ENCODE measurements around the gene TPRX1. TPM values are rescaled to one million over a fixed set of nuclear protein-coding genes. Genes with fewer than 3 reads are reported as not detected.
"Not testable (repeated sequence)": the region's sequence is repeated elsewhere in the genome, so short reads cannot be mapped to it uniquely, and the experiment has no call there.

The TPRX1 gene, protein sequence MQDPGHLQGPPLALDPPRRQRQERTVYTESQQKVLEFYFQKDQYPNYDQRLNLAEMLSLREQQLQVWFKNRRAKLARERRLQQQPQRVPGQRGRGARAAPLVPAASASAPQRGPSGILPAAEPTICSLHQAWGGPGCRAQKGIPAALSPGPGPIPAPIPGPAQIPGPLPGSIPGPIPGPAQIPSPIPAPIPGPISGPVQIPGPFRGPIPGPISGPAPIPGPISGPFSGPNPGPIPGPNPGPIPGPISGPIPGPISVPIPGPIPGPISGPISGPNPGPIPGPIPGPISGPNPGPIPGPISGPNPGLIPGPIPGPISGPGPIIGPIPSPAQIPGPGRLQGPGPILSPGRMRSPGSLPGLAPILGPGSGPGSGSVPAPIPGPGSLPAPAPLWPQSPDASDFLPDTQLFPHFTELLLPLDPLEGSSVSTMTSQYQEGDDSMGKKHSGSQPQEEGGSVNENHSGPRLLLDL
- total RNA-seq (2013), result not detected
- polyA plus RNA-seq (not detected), polyA minus RNA-seq (0.14 TPM in 1 of 2 replicates, not detected in the other), total RNA-seq (0 to 0.35 (median 0) reads per million in 11 experiments)

DNA sequence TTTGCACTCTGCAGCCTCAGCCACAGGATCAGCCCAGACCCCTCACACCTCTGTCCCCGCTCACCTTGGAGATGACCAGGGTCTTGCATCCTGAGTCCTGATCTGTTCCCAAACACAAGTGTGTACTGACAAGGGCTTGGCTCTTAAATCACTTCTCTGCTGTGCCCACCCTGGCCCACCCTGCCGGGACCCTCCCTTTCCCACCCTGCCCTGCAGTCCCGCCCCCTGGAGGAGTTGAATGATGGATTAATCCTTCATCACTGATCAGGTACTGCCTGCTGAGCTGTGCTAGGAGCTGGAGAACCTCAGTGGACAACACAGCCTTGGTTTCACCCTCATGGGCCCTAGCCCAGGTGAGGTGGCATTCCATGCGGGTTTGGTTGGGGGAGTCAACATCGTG lies at the start of gene TPRX1:
Gene TPRX1 (minus strand): TSS at position 101 of the 400 bp plus-strand sequence. CDS start 12 bp downstream, at position 89.
- H3K27me3 Mint-ChIP-seq (ENCODE audit: low read depth in 3 of 3); H3K4me3 ChIP-seq (replicated peaks in 1 of 3; ENCODE audit: low read depth in 2 of 3, low read length in 3 of 3); H3K4me2 ChIP-seq (replicated peaks; ENCODE audit: extremely low read depth, low read length, poor library complexity, severe bottlenecking); H3K4me1 Mint-ChIP-seq; DNase-seq; H3K4me3 Mint-ChIP-seq; intact Hi-C loops (cut with micrococcal nuclease); H3K36me3 Mint-ChIP-seq; H3K9ac ChIP-seq (ENCODE audit: insufficient read depth, low read length, poor library complexity, severe bottlenecking); H2AFZ ChIP-seq (ENCODE audit: insufficient read depth, low read depth, low read length, poor library complexity, severe bottlenecking); H3K79me2 ChIP-seq (ENCODE audit: insufficient read depth, low read length); H4K20me1 ChIP-seq (ENCODE audit: insufficient read depth, low read length); H3K4me1 ChIP-seq (ENCODE audit: control insufficient read depth in 1 of 2, insufficient read depth in 2 of 2, low read length in 2 of 2); H3K27ac ChIP-seq (ENCODE audit: low read depth in 1 of 2, low read length in 2 of 2); H3K27me3 ChIP-seq (ENCODE audit: control insufficient read depth in 2 of 2, insufficient read depth in 2 of 2, low read length in 2 of 2); H3K36me3 ChIP-seq (replicated peaks in 1 of 2; ENCODE audit: control insufficient read depth in 1 of 2, insufficient read depth in 2 of 2, low read length in 2 of 2): not testable (repeated sequence)
- Mint-ChIP-seq H3K9me3 (peaks cover 3 to 16% (median 9%) of the 10 kb centered on the region in 7 donors), H3K27ac (peak within 1 kb of the TSS in 1 of 7 donors; percentile 62)
- WGBS (ENCODE audit: insufficient coverage), result 100% methylated on average over 3 of the region's 5 CpGs
- H3K9me3 ChIP-seq (replicated peaks in 1 of 2; ENCODE audit: control insufficient read depth in 1 of 2, insufficient read depth in 1 of 2, low read length in 2 of 2), result peaks cover 0 to 15% of the 10 kb centered on the region in 2 donors

- H2AFZ ChIP-seq (ENCODE audit: insufficient read depth, low read depth, low read length, poor library complexity, severe bottlenecking), result no peak overlapping the region
- H3K9me3 Mint-ChIP-seq, result peaks cover 0 to 13% (median 7%) of the 10 kb centered on the region in 7 donors
- H3K27ac Mint-ChIP-seq, result peak overlapping the region in 1 of 7 donors; percentile 4
- H3K27me3 ChIP-seq (ENCODE audit: control insufficient read depth in 2 of 2, insufficient read depth in 2 of 2, low read length in 2 of 2), result peaks cover 4 to 23% of the 10 kb centered on the region in 2 donors
- H3K27me3 Mint-ChIP-seq (ENCODE audit: low read depth in 3 of 3), result peaks cover 36 to 47% (median 39%) of the 10 kb centered on the region in 3 donors
- H4K20me1 ChIP-seq (ENCODE audit: insufficient read depth, low read length), result no peaks in the 10 kb centered on the region
- peaks cover 11% of the 10 kb centered on the region for H3K4me1 Mint-ChIP-seq
- no peak overlapping the region for H3K4me2 ChIP-seq (replicated peaks; ENCODE audit: extremely low read depth, low read length, poor library complexity, severe bottlenecking)
- H3K4me1 ChIP-seq (ENCODE audit: control insufficient read depth in 1 of 2, insufficient read depth in 2 of 2, low read length in 2 of 2), result no peaks in the 10 kb centered on the region
- 80% methylated on average over 5 of the region's 5 CpGs for WGBS (ENCODE audit: insufficient coverage)
- no peak for DNase-seq
- intact Hi-C loops (cut with micrococcal nuclease), result no loop called here
- no peak overlapping the region for H3K4me3 ChIP-seq (replicated peaks in 1 of 3; ENCODE audit: low read depth in 2 of 3, low read length in 3 of 3)
- H3K4me3 Mint-ChIP-seq, result no peak overlapping the region
- H3K36me3 Mint-ChIP-seq, result no peaks in the 10 kb centered on the region
- H3K36me3 ChIP-seq (replicated peaks in 1 of 2; ENCODE audit: control insufficient read depth in 1 of 2, insufficient read depth in 2 of 2, low read length in 2 of 2), result no peaks in the 10 kb centered on the region
- H3K9me3 ChIP-seq (replicated peaks in 1 of 2; ENCODE audit: control insufficient read depth in 1 of 2, insufficient read depth in 1 of 2, low read length in 2 of 2), result no peaks in the 10 kb centered on the region
- TF ChIP-seq, protein P1, sequence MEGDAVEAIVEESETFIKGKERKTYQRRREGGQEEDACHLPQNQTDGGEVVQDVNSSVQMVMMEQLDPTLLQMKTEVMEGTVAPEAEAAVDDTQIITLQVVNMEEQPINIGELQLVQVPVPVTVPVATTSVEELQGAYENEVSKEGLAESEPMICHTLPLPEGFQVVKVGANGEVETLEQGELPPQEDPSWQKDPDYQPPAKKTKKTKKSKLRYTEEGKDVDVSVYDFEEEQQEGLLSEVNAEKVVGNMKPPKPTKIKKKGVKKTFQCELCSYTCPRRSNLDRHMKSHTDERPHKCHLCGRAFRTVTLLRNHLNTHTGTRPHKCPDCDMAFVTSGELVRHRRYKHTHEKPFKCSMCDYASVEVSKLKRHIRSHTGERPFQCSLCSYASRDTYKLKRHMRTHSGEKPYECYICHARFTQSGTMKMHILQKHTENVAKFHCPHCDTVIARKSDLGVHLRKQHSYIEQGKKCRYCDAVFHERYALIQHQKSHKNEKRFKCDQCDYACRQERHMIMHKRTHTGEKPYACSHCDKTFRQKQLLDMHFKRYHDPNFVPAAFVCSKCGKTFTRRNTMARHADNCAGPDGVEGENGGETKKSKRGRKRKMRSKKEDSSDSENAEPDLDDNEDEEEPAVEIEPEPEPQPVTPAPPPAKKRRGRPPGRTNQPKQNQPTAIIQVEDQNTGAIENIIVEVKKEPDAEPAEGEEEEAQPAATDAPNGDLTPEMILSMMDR (IDR thresholded peaks at IDR 0.05), result no peak
- no peak overlapping the region for H3K27ac ChIP-seq (ENCODE audit: low read depth in 1 of 2, low read length in 2 of 2)
- H3K79me2 ChIP-seq (ENCODE audit: insufficient read depth, low read length), result no peaks in the 10 kb centered on the region
- H3K9ac ChIP-seq (ENCODE audit: insufficient read depth, low read length, poor library complexity, severe bottlenecking), result no peak overlapping the region
Measured at GRCh38 chr19:47853003-47853402, 48.7 kb upstream of the TPRX1 start.
